ENCODE data around the gene KCTD5.
"Not testable (repeated sequence)": the region's sequence is repeated elsewhere in the genome, so short reads cannot be mapped to it uniquely, and the experiment has no call there.

DNA sequence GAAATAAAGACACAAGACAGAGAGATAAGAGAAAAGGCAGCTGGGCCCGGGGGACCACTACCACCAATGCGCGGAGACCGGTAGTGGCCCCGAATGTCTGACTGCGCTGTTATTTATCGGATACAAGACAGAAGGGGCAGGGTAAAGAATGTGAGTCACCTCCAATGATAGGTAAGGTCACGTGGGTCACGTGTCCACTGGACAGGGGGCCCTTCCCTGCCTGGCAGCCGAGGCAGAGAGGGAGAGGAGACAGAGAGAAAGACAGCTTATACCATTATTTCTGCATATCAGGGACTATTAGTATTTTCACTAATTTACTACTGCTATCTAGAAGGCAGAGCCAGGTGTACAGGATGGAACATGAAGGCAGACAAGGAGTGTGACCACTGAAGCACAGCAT, 12.7 kb upstream of the KCTD5 start:
- TF ChIP-seq, protein P1, sequence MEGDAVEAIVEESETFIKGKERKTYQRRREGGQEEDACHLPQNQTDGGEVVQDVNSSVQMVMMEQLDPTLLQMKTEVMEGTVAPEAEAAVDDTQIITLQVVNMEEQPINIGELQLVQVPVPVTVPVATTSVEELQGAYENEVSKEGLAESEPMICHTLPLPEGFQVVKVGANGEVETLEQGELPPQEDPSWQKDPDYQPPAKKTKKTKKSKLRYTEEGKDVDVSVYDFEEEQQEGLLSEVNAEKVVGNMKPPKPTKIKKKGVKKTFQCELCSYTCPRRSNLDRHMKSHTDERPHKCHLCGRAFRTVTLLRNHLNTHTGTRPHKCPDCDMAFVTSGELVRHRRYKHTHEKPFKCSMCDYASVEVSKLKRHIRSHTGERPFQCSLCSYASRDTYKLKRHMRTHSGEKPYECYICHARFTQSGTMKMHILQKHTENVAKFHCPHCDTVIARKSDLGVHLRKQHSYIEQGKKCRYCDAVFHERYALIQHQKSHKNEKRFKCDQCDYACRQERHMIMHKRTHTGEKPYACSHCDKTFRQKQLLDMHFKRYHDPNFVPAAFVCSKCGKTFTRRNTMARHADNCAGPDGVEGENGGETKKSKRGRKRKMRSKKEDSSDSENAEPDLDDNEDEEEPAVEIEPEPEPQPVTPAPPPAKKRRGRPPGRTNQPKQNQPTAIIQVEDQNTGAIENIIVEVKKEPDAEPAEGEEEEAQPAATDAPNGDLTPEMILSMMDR (IDR thresholded peaks at IDR 0.05) = not testable (repeated sequence)
- not testable (repeated sequence) for TF ChIP-seq POLR2A (IDR thresholded peaks at IDR 0.05)
